SU-DHL-6 (cell line): ENCODE results near the gene CCDC30.

Source experiments
- H2AFZ ChIP-seq: fragments of 200-600 bp; sonication (generic); 2 replicates; pipeline ENCODE4 v1.6.1; 2014; ENCODE audit warnings: low read depth, mild to moderate bottlenecking, moderate library complexity, mixed read lengths, antibody characterized with exemption, low read length; ENCODE audit not compliant: severe bottlenecking
- H3F3A ChIP-seq: fragments of 200-600 bp; shearing (Covaris generic); 2 replicates; pipeline ENCODE4 v1.6.0; 2016; ENCODE audit warnings: antibody characterized with exemption, mild to moderate bottlenecking; ENCODE audit not compliant: insufficient read depth
- H3K27ac ChIP-seq: fragments of 200-600 bp; sonication (generic); 2 replicates; pipeline ENCODE4 v1.5.1; 2016; ENCODE audit warnings: low read depth, mild to moderate bottlenecking, low read length, moderate library complexity, mixed read lengths
- H3K27me3 ChIP-seq: fragments of 200-600 bp; sonication (generic), shearing (Covaris generic); 2 replicates; pipeline ENCODE4 v1.6.0; 2014; ENCODE audit warnings: mild to moderate bottlenecking, low read length
- H3K36me3 ChIP-seq: fragments of 200-600 bp; sonication (generic); 2 replicates; pipeline ENCODE4 v1.6.1; 2014; ENCODE audit warnings: mild to moderate bottlenecking, low read length, mixed read lengths
- H3K4me2 ChIP-seq: fragments of 300-600, 200-600 bp; shearing (Covaris generic), sonication (generic); 2 replicates; pipeline ENCODE4 v1.6.0; 2014; ENCODE audit warnings: low read length, low read depth, mild to moderate bottlenecking; ENCODE audit not compliant: poor library complexity, severe bottlenecking
- H3K4me3 ChIP-seq: fragments of 200-600 bp; sonication (generic); 2 replicates; pipeline ENCODE4 v1.5.1; 2014; ENCODE audit warnings: antibody characterized with exemption, low read length, mild to moderate bottlenecking, mixed read lengths; ENCODE audit not compliant: insufficient read depth, poor library complexity, severe bottlenecking
- H3K79me2 ChIP-seq: fragments of 200-600 bp; sonication (generic); 2 replicates; pipeline ENCODE4 v1.6.1; 2014; ENCODE audit warnings: mild to moderate bottlenecking, low read length, moderate library complexity; ENCODE audit not compliant: insufficient read depth
- H3K9ac ChIP-seq: fragments of 200-600 bp; sonication (generic); 2 replicates; pipeline ENCODE4 v1.7.0; 2014; ENCODE audit warnings: mild to moderate bottlenecking, low read length
- H3K9me2 ChIP-seq: fragments of 200-600 bp; sonication (generic); replicated peaks from 2 replicates; pipeline ENCODE4 v1.6.1; 2014; ENCODE audit warnings: low read length; ENCODE audit not compliant: insufficient read depth
- H3K9me3 ChIP-seq: fragments of 200-600 bp; sonication (generic); 2 replicates; pipeline ENCODE4 v1.6.1; 2014; ENCODE audit warnings: low read length, mixed read lengths; ENCODE audit not compliant: insufficient read depth
- H4K20me1 ChIP-seq: fragments of 200-600 bp; sonication (generic); 2 replicates; pipeline ENCODE4 v1.6.1; 2014; ENCODE audit warnings: low read depth, mild to moderate bottlenecking, antibody characterized with exemption, low read length, moderate library complexity, mixed read lengths
- CTCF ChIP-seq: fragments of 200-600 bp; sonication (generic); IDR thresholded peaks from one replicate; pipeline ENCODE4 v1.5.1; 2017; ENCODE audit warnings: antibody characterized with exemption, mild to moderate bottlenecking, low read length, moderate library complexity; ENCODE audit not compliant: insufficient read depth, poor library complexity, severe bottlenecking
- EZH2phosphoT487 ChIP-seq: fragments of 200-600 bp; sonication (generic), shearing (Covaris generic); conservative IDR thresholded peaks from 2 replicates; pipeline ENCODE4 v1.6.1; 2018; ENCODE audit warnings: mild to moderate bottlenecking, antibody characterized with exemption, low read length, moderate library complexity, mixed read lengths

CCDC30 gene

DNA sequence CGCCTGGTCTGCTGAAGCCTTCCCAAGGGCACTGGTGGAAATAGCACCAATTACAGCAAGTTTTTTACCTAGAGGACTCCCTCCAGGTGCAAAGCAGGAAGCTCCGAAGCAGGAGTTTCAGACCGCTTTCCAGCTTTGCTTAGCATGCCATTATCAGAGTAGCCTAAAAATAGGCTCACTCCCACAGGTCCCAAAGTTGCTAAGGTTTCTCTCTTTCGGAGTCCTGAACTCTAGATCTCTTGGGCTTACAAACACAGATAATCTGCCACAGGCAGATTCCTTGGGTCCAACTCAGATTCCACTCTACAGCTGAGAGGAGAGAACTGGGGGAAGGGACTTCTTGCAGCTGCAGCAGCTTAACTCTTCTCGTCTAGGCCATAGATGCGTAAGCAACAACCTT lies 29.7 kb upstream of the CCDC30 start:
- H3K9me2 ChIP-seq, result no peaks in the 10 kb centered on the region
- H4K20me1 ChIP-seq, result no peaks in the 10 kb centered on the region
- H2AFZ ChIP-seq, result no peak overlapping the region
- H3K27me3 ChIP-seq, result no peaks in the 10 kb centered on the region
- no peak overlapping the region for H3K4me2 ChIP-seq
- no peaks in the 10 kb centered on the region for H3K36me3 ChIP-seq
- no peak overlapping the region for H3K4me3 ChIP-seq
- no peaks in the 10 kb centered on the region for H3F3A ChIP-seq
- no peak for TF ChIP-seq EZH2phosphoT487
- TF ChIP-seq CTCF, result no peak
- H3K79me2 ChIP-seq, result no peaks in the 10 kb centered on the region
- H3K27ac ChIP-seq, result no peak overlapping the region
- H3K9me3 ChIP-seq, result no peaks in the 10 kb centered on the region
- H3K9ac ChIP-seq, result no peak overlapping the region

GRCh38 chr1:42434340-42434739 lies 28.7 kb upstream of the CCDC30 start:
- Histone ChIP-seq H3K27me3 (no peaks in the 10 kb centered on the region), H3K36me3 (no peaks in the 10 kb centered on the region), H3K4me2 (no peak overlapping the region), H2AFZ (no peak overlapping the region), H3F3A (no peaks in the 10 kb centered on the region), H4K20me1 (no peaks in the 10 kb centered on the region), H3K27ac (no peak overlapping the region), H3K4me3 (no peak overlapping the region), H3K79me2 (no peaks in the 10 kb centered on the region), H3K9me3 (no peaks in the 10 kb centered on the region), H3K9me2 (no peaks in the 10 kb centered on the region), H3K9ac (no peak overlapping the region)
- TF ChIP-seq EZH2phosphoT487 (no peak), CTCF (no peak)

- Histone ChIP-seq H3F3A (no peaks in the 10 kb centered on the region), H3K9me3 (no peaks in the 10 kb centered on the region), H3K9me2 (no peaks in the 10 kb centered on the region), H3K27me3 (no peaks in the 10 kb centered on the region), H3K36me3 (no peaks in the 10 kb centered on the region), H3K9ac (no peak overlapping the region), H3K27ac (no peak overlapping the region), H3K79me2 (no peaks in the 10 kb centered on the region), H3K4me2 (no peak overlapping the region), H4K20me1 (no peaks in the 10 kb centered on the region), H2AFZ (no peak overlapping the region), H3K4me3 (no peak overlapping the region)
- TF ChIP-seq EZH2phosphoT487 (no peak), CTCF (no peak)
Observed at GRCh38 chr1:42439940-42440339, 23.1 kb upstream of the CCDC30 start.

GRCh38 chr1:42442662-42443061 lies 20.4 kb upstream of the CCDC30 start:
- Histone ChIP-seq H3F3A (no peaks in the 10 kb centered on the region), H3K4me2 (no peak overlapping the region), H2AFZ (no peak overlapping the region), H3K27me3 (no peaks in the 10 kb centered on the region), H3K9ac (no peak overlapping the region), H4K20me1 (no peaks in the 10 kb centered on the region), H3K36me3 (no peaks in the 10 kb centered on the region), H3K9me3 (no peaks in the 10 kb centered on the region), H3K79me2 (no peaks in the 10 kb centered on the region), H3K9me2 (no peaks in the 10 kb centered on the region), H3K4me3 (no peak overlapping the region), H3K27ac (no peak overlapping the region)
- TF ChIP-seq CTCF (no peak), EZH2phosphoT487 (no peak)
